ENCODE results near the gene PRTG.

DNA sequence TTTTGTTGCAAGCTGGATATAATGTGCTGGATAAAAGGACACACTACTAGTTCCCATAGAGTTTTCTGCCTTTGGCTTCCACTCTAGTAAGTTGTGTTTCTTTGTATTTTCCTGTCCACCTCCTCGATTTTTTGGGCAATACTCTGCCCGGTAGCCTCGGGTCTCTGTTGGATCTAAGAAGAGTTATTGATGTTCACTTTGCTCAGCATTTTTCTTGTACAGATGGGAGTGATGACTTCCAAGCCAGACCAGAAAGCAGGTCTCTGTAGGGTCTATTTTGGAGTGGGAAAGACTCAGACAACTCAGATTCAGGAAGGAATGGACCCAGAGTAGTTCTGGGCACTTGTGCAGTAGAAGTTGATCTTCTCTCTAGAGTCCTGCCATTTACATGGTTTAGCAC is 36.0 kb upstream of the PRTG start:
- no peak for TF ChIP-seq CTCF (IDR thresholded peaks at IDR 0.05; ENCODE audit: insufficient read depth, low read length)
- TF ChIP-seq GABPA (IDR thresholded peaks at IDR 0.05; ENCODE audit: low read depth), result no peak
- no peak for TF ChIP-seq SPI1 (IDR thresholded peaks at IDR 0.05; ENCODE audit: borderline replicate concordance, low read depth)
